ENCODE data around the gene FGD4.
A peak's percentile ranks its signal among the peaks of the same experiment; 100 is the strongest.

The FGD4 gene

GRCh38 chr12:32379213-32379612 lies 20.1 kb upstream of the FGD4 start:
- H3K4me1 ChIP-seq (ENCODE audit: control insufficient read depth, insufficient read depth, low read length), result peaks cover 2% of the 10 kb centered on the region; the same call in 1 of the 2 replicates
- H3K27ac ChIP-seq (ENCODE audit: low read length), result no peak overlapping the region
- H3K36me3 ChIP-seq (ENCODE audit: control insufficient read depth, insufficient read depth, low read length), result no peaks in the 10 kb centered on the region
- DNase-seq (ENCODE audit: low read depth, low spot score), result no peak
- no CpG with 5 or more reads among the region's 10 CpGs for WGBS (ENCODE audit: insufficient coverage, insufficient read length)
- H3K9me3 ChIP-seq (ENCODE audit: control insufficient read depth, insufficient read depth, low read length), result no peaks in the 10 kb centered on the region
- no peak overlapping the region for H3K4me3 ChIP-seq (ENCODE audit: low read length)
- H3K27me3 ChIP-seq (ENCODE audit: control insufficient read depth, insufficient read depth, low read length), result no peaks in the 10 kb centered on the region

- H3K27me3 ChIP-seq (ENCODE audit: control insufficient read depth, insufficient read depth, low read length), result no peaks in the 10 kb centered on the region
- no peaks in the 10 kb centered on the region for H3K36me3 ChIP-seq (ENCODE audit: control insufficient read depth, insufficient read depth, low read length)
- H3K9me3 ChIP-seq (ENCODE audit: control insufficient read depth, insufficient read depth, low read length), result no peaks in the 10 kb centered on the region
- DNase-seq (ENCODE audit: low read depth, low spot score), result no peak
- H3K27ac ChIP-seq (ENCODE audit: low read length), result no peak overlapping the region
- H3K4me3 ChIP-seq (ENCODE audit: low read length), result no peak overlapping the region
- H3K4me1 ChIP-seq (ENCODE audit: control insufficient read depth, insufficient read depth, low read length), result peaks cover 2% of the 10 kb centered on the region; the same call in 1 of the 2 replicates
- WGBS (ENCODE audit: insufficient coverage, insufficient read length), result no CpG with 5 or more reads among the region's 8 CpGs
Measured at GRCh38 chr12:32379667-32380066, 19.7 kb upstream of the FGD4 start.

- Histone ChIP-seq H3K27ac (ENCODE audit: low read length) (no peak overlapping the region), H3K4me1 (ENCODE audit: control insufficient read depth, insufficient read depth, low read length) (peaks cover 2% of the 10 kb centered on the region; the same call in 1 of the 2 replicates), H3K9me3 (ENCODE audit: control insufficient read depth, insufficient read depth, low read length) (no peaks in the 10 kb centered on the region), H3K4me3 (ENCODE audit: low read length) (no peak overlapping the region), H3K36me3 (ENCODE audit: control insufficient read depth, insufficient read depth, low read length) (no peaks in the 10 kb centered on the region), H3K27me3 (ENCODE audit: control insufficient read depth, insufficient read depth, low read length) (no peaks in the 10 kb centered on the region)
- WGBS (ENCODE audit: insufficient coverage, insufficient read length), result no CpG with 5 or more reads among the region's 2 CpGs
- DNase-seq (ENCODE audit: low read depth, low spot score), result no peak
Measured at GRCh38 chr12:32382226-32382625, 17.1 kb upstream of the FGD4 start.

- no peak overlapping the region for H3K27ac ChIP-seq (ENCODE audit: low read length)
- no peaks in the 10 kb centered on the region for H3K27me3 ChIP-seq (ENCODE audit: control insufficient read depth, insufficient read depth, low read length)
- H3K9me3 ChIP-seq (ENCODE audit: control insufficient read depth, insufficient read depth, low read length), result no peaks in the 10 kb centered on the region
- no peak overlapping the region for H3K4me3 ChIP-seq (ENCODE audit: low read length)
- no peaks in the 10 kb centered on the region for H3K4me1 ChIP-seq (ENCODE audit: control insufficient read depth, insufficient read depth, low read length)
- H3K36me3 ChIP-seq (ENCODE audit: control insufficient read depth, insufficient read depth, low read length), result no peaks in the 10 kb centered on the region
- WGBS (ENCODE audit: insufficient coverage, insufficient read length), result no CpG with 5 or more reads among the region's 47 CpGs
- DNase-seq (ENCODE audit: low read depth, low spot score), result no peak
Measured at GRCh38 chr12:32390572-32391219, 8.7 kb upstream of the FGD4 start.

GRCh38 chr12:32395026-32395425 lies 4.3 kb upstream of the FGD4 start:
- Histone ChIP-seq H3K36me3 (ENCODE audit: control insufficient read depth, insufficient read depth, low read length) (no peaks in the 10 kb centered on the region), H3K27ac (ENCODE audit: low read length) (no peak overlapping the region), H3K4me1 (ENCODE audit: control insufficient read depth, insufficient read depth, low read length) (peaks cover 3% of the 10 kb centered on the region; the same call in 1 of the 2 replicates), H3K27me3 (ENCODE audit: control insufficient read depth, insufficient read depth, low read length) (no peaks in the 10 kb centered on the region), H3K4me3 (ENCODE audit: low read length) (no peak overlapping the region), H3K9me3 (ENCODE audit: control insufficient read depth, insufficient read depth, low read length) (no peaks in the 10 kb centered on the region)
- no peak for DNase-seq (ENCODE audit: low read depth, low spot score)

- no peaks in the 10 kb centered on the region for H3K36me3 ChIP-seq (ENCODE audit: control insufficient read depth, insufficient read depth, low read length)
- H3K27ac ChIP-seq (ENCODE audit: low read length), result no peak overlapping the region
- no peak overlapping the region for H3K4me3 ChIP-seq (ENCODE audit: low read length)
- H3K27me3 ChIP-seq (ENCODE audit: control insufficient read depth, insufficient read depth, low read length), result no peaks in the 10 kb centered on the region
- no peak for DNase-seq (ENCODE audit: low read depth, low spot score)
- no peaks in the 10 kb centered on the region for H3K9me3 ChIP-seq (ENCODE audit: control insufficient read depth, insufficient read depth, low read length)
- H3K4me1 ChIP-seq (ENCODE audit: control insufficient read depth, insufficient read depth, low read length), result peaks cover 3% of the 10 kb centered on the region; the same call in 1 of the 2 replicates
- no CpG with 5 or more reads among the region's 4 CpGs for WGBS (ENCODE audit: insufficient coverage, insufficient read length)
Measured at GRCh38 chr12:32397696-32398095, 1.7 kb upstream of the FGD4 start.

GRCh38 chr12:32398181-32398580 lies 1.2 kb upstream of the FGD4 start:
- Histone ChIP-seq H3K4me1 (ENCODE audit: control insufficient read depth, insufficient read depth, low read length) (peaks cover 3% of the 10 kb centered on the region; the same call in 1 of the 2 replicates), H3K9me3 (ENCODE audit: control insufficient read depth, insufficient read depth, low read length) (no peaks in the 10 kb centered on the region), H3K27ac (ENCODE audit: low read length) (no peak overlapping the region), H3K36me3 (ENCODE audit: control insufficient read depth, insufficient read depth, low read length) (no peaks in the 10 kb centered on the region; the same call in 1 of the 2 replicates), H3K4me3 (ENCODE audit: low read length) (no peak overlapping the region), H3K27me3 (ENCODE audit: control insufficient read depth, insufficient read depth, low read length) (no peaks in the 10 kb centered on the region)
- WGBS (ENCODE audit: insufficient coverage, insufficient read length), result no CpG with 5 or more reads among the region's 4 CpGs
- DNase-seq (ENCODE audit: low read depth, low spot score), result no peak

GRCh38 chr12:32398816-32399369 lies 465 bp upstream of the FGD4 start:
- no CpG with 5 or more reads among the region's 36 CpGs for WGBS (ENCODE audit: insufficient coverage, insufficient read length)
- Histone ChIP-seq H3K27ac (ENCODE audit: low read length) (no peak overlapping the region), H3K4me1 (ENCODE audit: control insufficient read depth, insufficient read depth, low read length) (peaks cover 3% of the 10 kb centered on the region; the same call in 1 of the 2 replicates), H3K4me3 (ENCODE audit: low read length) (peak overlapping the region; percentile 83; the same call in 1 of the 2 replicates), H3K27me3 (ENCODE audit: control insufficient read depth, insufficient read depth, low read length) (no peaks in the 10 kb centered on the region), H3K36me3 (ENCODE audit: control insufficient read depth, insufficient read depth, low read length) (no peaks in the 10 kb centered on the region; the same call in 1 of the 2 replicates), H3K9me3 (ENCODE audit: control insufficient read depth, insufficient read depth, low read length) (no peaks in the 10 kb centered on the region)
- no peak for DNase-seq (ENCODE audit: low read depth, low spot score)

GRCh38 chr12:32400114-32400672 lies 835 bp downstream of the FGD4 start:
- no CpG with 5 or more reads among the region's 15 CpGs for WGBS (ENCODE audit: insufficient coverage, insufficient read length)

GRCh38 chr12:32400866-32401265 lies 1.5 kb downstream of the FGD4 start:
- Histone ChIP-seq H3K27ac (ENCODE audit: low read length) (no peak overlapping the region), H3K36me3 (ENCODE audit: control insufficient read depth, insufficient read depth, low read length) (no peaks in the 10 kb centered on the region; the same call in 1 of the 2 replicates), H3K4me1 (ENCODE audit: control insufficient read depth, insufficient read depth, low read length) (peaks cover 3% of the 10 kb centered on the region; the same call in 1 of the 2 replicates), H3K4me3 (ENCODE audit: low read length) (peak overlapping the region; percentile 83; the same call in 1 of the 2 replicates), H3K27me3 (ENCODE audit: control insufficient read depth, insufficient read depth, low read length) (no peaks in the 10 kb centered on the region), H3K9me3 (ENCODE audit: control insufficient read depth, insufficient read depth, low read length) (no peaks in the 10 kb centered on the region)
- DNase-seq (ENCODE audit: low read depth, low spot score), result no peak
- WGBS (ENCODE audit: insufficient coverage, insufficient read length), result no CpG with 5 or more reads among the region's 2 CpGs

More at GRCh38 chr12:32400114-32400672, 835 bp downstream of the FGD4 start:
- Histone ChIP-seq H3K27ac (ENCODE audit: low read length) (no peak overlapping the region), H3K9me3 (ENCODE audit: control insufficient read depth, insufficient read depth, low read length) (no peaks in the 10 kb centered on the region), H3K36me3 (ENCODE audit: control insufficient read depth, insufficient read depth, low read length) (no peaks in the 10 kb centered on the region; the same call in 1 of the 2 replicates), H3K4me3 (ENCODE audit: low read length) (peak overlapping the region; percentile 83), H3K4me1 (ENCODE audit: control insufficient read depth, insufficient read depth, low read length) (peaks cover 3% of the 10 kb centered on the region; the same call in 1 of the 2 replicates), H3K27me3 (ENCODE audit: control insufficient read depth, insufficient read depth, low read length) (no peaks in the 10 kb centered on the region)
- DNase-seq (ENCODE audit: low read depth, low spot score), result no peak
